Measurements from ENCODE around the gene DUSP15.

DUSP15 gene

GRCh38 chr20:31861135-31861384, 9.3 kb downstream of the DUSP15 start:
- in situ Hi-C loops (cut with MboI; ENCODE audit: low sequenced_read_pairs): loop anchor here (10.0 kb wide), 1 partner anchor 224 kb away; no protein-coding TSS in a partner anchor

- in situ Hi-C loops (cut with MboI; ENCODE audit: low sequenced_read_pairs): loop anchor here (10.0 kb wide), 1 partner anchor 224 kb away; no protein-coding TSS in a partner anchor
These were observed 9.8 kb downstream of the DUSP15 start for GRCh38 chr20:31860390-31861134.

- in situ Hi-C loops (cut with MboI; ENCODE audit: low sequenced_read_pairs): loop anchor here (10.0 kb wide), 1 partner anchor 225 kb away; no protein-coding TSS in a partner anchor
These were observed 10.3 kb downstream of the DUSP15 start for GRCh38 chr20:31859998-31860380.

- in situ Hi-C loops (cut with MboI; ENCODE audit: low sequenced_read_pairs): no loop called here
These were observed 10.9 kb downstream of the DUSP15 start for GRCh38 chr20:31859266-31859997.

- in situ Hi-C loops (cut with MboI; ENCODE audit: low sequenced_read_pairs): no loop called here
These were observed 11.6 kb downstream of the DUSP15 start for GRCh38 chr20:31858760-31859083.

GRCh38 chr20:31857861-31858759, 12.2 kb downstream of the DUSP15 start:
- in situ Hi-C loops (cut with MboI; ENCODE audit: low sequenced_read_pairs): no loop called here

GRCh38 chr20:31856516-31856915, 13.8 kb downstream of the DUSP15 start:
- in situ Hi-C loops (cut with MboI; ENCODE audit: low sequenced_read_pairs): no loop called here

- in situ Hi-C loops (cut with MboI; ENCODE audit: low sequenced_read_pairs): no loop called here
These were observed 16.8 kb downstream of the DUSP15 start for GRCh38 chr20:31853481-31853880.

GRCh38 chr20:31851240-31851955, 18.9 kb downstream of the DUSP15 start:
- in situ Hi-C loops (cut with MboI; ENCODE audit: low sequenced_read_pairs): no loop called here

GRCh38 chr20:31849306-31849930, 20.9 kb downstream of the DUSP15 start:
- in situ Hi-C loops (cut with MboI; ENCODE audit: low sequenced_read_pairs): no loop called here

- in situ Hi-C loops (cut with MboI; ENCODE audit: low sequenced_read_pairs): no loop called here
These were observed 22.0 kb downstream of the DUSP15 start for GRCh38 chr20:31848088-31848999.

GRCh38 chr20:31846793-31847138, 23.6 kb downstream of the DUSP15 start:
- in situ Hi-C loops (cut with MboI; ENCODE audit: low sequenced_read_pairs): no loop called here

GRCh38 chr20:31845300-31845863, 24.9 kb downstream of the DUSP15 start, which contains the start of gene FOXS1:
FOXS1 (minus strand) TSS chr20:31845604; CDS start chr20:31845542, 62 bp downstream.
- in situ Hi-C loops (cut with MboI; ENCODE audit: low sequenced_read_pairs): no loop called here

GRCh38 chr20:31844737-31845299, 25.5 kb downstream of the DUSP15 start:
- in situ Hi-C loops (cut with MboI; ENCODE audit: low sequenced_read_pairs): no loop called here

GRCh38 chr20:31843881-31844280, 26.4 kb downstream of the DUSP15 start:
- in situ Hi-C loops (cut with MboI; ENCODE audit: low sequenced_read_pairs): no loop called here

- in situ Hi-C loops (cut with MboI; ENCODE audit: low sequenced_read_pairs): no loop called here
These were observed 27.0 kb downstream of the DUSP15 start for GRCh38 chr20:31843288-31843687.

- in situ Hi-C loops (cut with MboI; ENCODE audit: low sequenced_read_pairs): no loop called here
These were observed 27.7 kb downstream of the DUSP15 start for GRCh38 chr20:31842471-31843157.

- in situ Hi-C loops (cut with MboI; ENCODE audit: low sequenced_read_pairs): no loop called here
These were observed 28.4 kb downstream of the DUSP15 start for GRCh38 chr20:31841928-31842327.
